ENCODE results near the gene SPACA7.

Gene SPACA7

GRCh38 chr13:112335135-112335534, 41.0 kb upstream of the SPACA7 start:
- peaks cover 7 to 22% (median 14%) of the 10 kb centered on the region in 5 donors for H3K27me3 ChIP-seq (ENCODE audit: control insufficient read depth in 5 of 5, insufficient read depth in 4 of 5, low read length in 5 of 5)
- peaks cover 2 to 38% (median 12%) of the 10 kb centered on the region in 5 donors for H3K4me1 ChIP-seq (ENCODE audit: control insufficient read depth in 5 of 5, insufficient read depth in 5 of 5, low read length in 5 of 5)

GRCh38 chr13:112341446-112341845, 34.7 kb upstream of the SPACA7 start:
- no peaks in the 10 kb centered on the region for H3K36me3 ChIP-seq (ENCODE audit: control insufficient read depth in 5 of 5, insufficient read depth in 5 of 5, low read length in 5 of 5)
- no peak overlapping the region for H3K4me3 ChIP-seq (ENCODE audit: low read depth in 1 of 5, low read length in 5 of 5)
- peaks cover 0 to 27% (median 7%) of the 10 kb centered on the region in 5 donors for H3K27me3 ChIP-seq (ENCODE audit: control insufficient read depth in 5 of 5, insufficient read depth in 4 of 5, low read length in 5 of 5)
- H3K9me3 ChIP-seq (ENCODE audit: control insufficient read depth in 5 of 5, low read length in 5 of 5): peaks cover 4 to 15% (median 12%) of the 10 kb centered on the region in 5 donors
- H3K4me1 ChIP-seq (ENCODE audit: control insufficient read depth in 5 of 5, insufficient read depth in 5 of 5, low read length in 5 of 5): peaks cover 1 to 6% (median 6%) of the 10 kb centered on the region in 5 donors
- H3K27ac ChIP-seq (ENCODE audit: low read depth, low read length): no peak overlapping the region
- no peak overlapping the region for H3K9ac ChIP-seq (ENCODE audit: low read length in 5 of 5)

More at GRCh38 chr13:112335135-112335534, 41.0 kb upstream of the SPACA7 start:
- Histone ChIP-seq H3K9me3 (ENCODE audit: control insufficient read depth in 5 of 5, low read length in 5 of 5) (peaks cover 6 to 18% (median 15%) of the 10 kb centered on the region in 5 donors), H3K9ac (ENCODE audit: low read length in 5 of 5) (no peak overlapping the region), H3K4me3 (ENCODE audit: low read depth in 1 of 5, low read length in 5 of 5) (no peak overlapping the region), H3K36me3 (ENCODE audit: control insufficient read depth in 5 of 5, insufficient read depth in 5 of 5, low read length in 5 of 5) (no peaks in the 10 kb centered on the region), H3K27ac (ENCODE audit: low read depth, low read length) (no peak overlapping the region)

GRCh38 chr13:112341976-112342735, 34.0 kb upstream of the SPACA7 start:
- H3K4me3 ChIP-seq (ENCODE audit: low read depth in 1 of 5, low read length in 5 of 5): no peak overlapping the region
- no peak overlapping the region for H3K9ac ChIP-seq (ENCODE audit: low read length in 5 of 5)
- H3K36me3 ChIP-seq (ENCODE audit: control insufficient read depth in 5 of 5, insufficient read depth in 5 of 5, low read length in 5 of 5): no peaks in the 10 kb centered on the region
- H3K27me3 ChIP-seq (ENCODE audit: control insufficient read depth in 5 of 5, insufficient read depth in 4 of 5, low read length in 5 of 5): peaks cover 0 to 28% (median 7%) of the 10 kb centered on the region in 5 donors
- H3K9me3 ChIP-seq (ENCODE audit: control insufficient read depth in 5 of 5, low read length in 5 of 5): peaks cover 3 to 9% (median 6%) of the 10 kb centered on the region in 5 donors
- H3K4me1 ChIP-seq (ENCODE audit: control insufficient read depth in 5 of 5, insufficient read depth in 5 of 5, low read length in 5 of 5): peaks cover 1 to 13% (median 10%) of the 10 kb centered on the region in 5 donors
- H3K27ac ChIP-seq (ENCODE audit: low read depth, low read length): no peak overlapping the region

- no peak overlapping the region for H3K9ac ChIP-seq (ENCODE audit: low read length in 5 of 5)
- H3K27ac ChIP-seq (ENCODE audit: low read depth, low read length): no peak overlapping the region
- H3K4me1 ChIP-seq (ENCODE audit: control insufficient read depth in 5 of 5, insufficient read depth in 5 of 5, low read length in 5 of 5): peaks cover 1 to 13% (median 10%) of the 10 kb centered on the region in 5 donors
- no peak overlapping the region for H3K4me3 ChIP-seq (ENCODE audit: low read depth in 1 of 5, low read length in 5 of 5)
- no peaks in the 10 kb centered on the region for H3K36me3 ChIP-seq (ENCODE audit: control insufficient read depth in 5 of 5, insufficient read depth in 5 of 5, low read length in 5 of 5)
- H3K27me3 ChIP-seq (ENCODE audit: control insufficient read depth in 5 of 5, insufficient read depth in 4 of 5, low read length in 5 of 5): peaks cover 0 to 28% (median 7%) of the 10 kb centered on the region in 5 donors
- H3K9me3 ChIP-seq (ENCODE audit: control insufficient read depth in 5 of 5, low read length in 5 of 5): peaks cover 0 to 2% (median 0%) of the 10 kb centered on the region in 5 donors
These were observed 33.3 kb upstream of the SPACA7 start for GRCh38 chr13:112342841-112343361.

GRCh38 chr13:112343591-112343990, 32.6 kb upstream of the SPACA7 start:
- Histone ChIP-seq H3K4me3 (ENCODE audit: low read depth in 1 of 5, low read length in 5 of 5) (no peak overlapping the region), H3K27ac (ENCODE audit: low read depth, low read length) (no peak overlapping the region), H3K9me3 (ENCODE audit: control insufficient read depth in 5 of 5, low read length in 5 of 5) (no peaks in the 10 kb centered on the region), H3K9ac (ENCODE audit: low read length in 5 of 5) (no peak overlapping the region), H3K4me1 (ENCODE audit: control insufficient read depth in 5 of 5, insufficient read depth in 5 of 5, low read length in 5 of 5) (peaks cover 1 to 13% (median 10%) of the 10 kb centered on the region in 5 donors), H3K36me3 (ENCODE audit: control insufficient read depth in 5 of 5, insufficient read depth in 5 of 5, low read length in 5 of 5) (no peaks in the 10 kb centered on the region), H3K27me3 (ENCODE audit: control insufficient read depth in 5 of 5, insufficient read depth in 4 of 5, low read length in 5 of 5) (peaks cover 2 to 34% (median 7%) of the 10 kb centered on the region in 5 donors)

DNA sequence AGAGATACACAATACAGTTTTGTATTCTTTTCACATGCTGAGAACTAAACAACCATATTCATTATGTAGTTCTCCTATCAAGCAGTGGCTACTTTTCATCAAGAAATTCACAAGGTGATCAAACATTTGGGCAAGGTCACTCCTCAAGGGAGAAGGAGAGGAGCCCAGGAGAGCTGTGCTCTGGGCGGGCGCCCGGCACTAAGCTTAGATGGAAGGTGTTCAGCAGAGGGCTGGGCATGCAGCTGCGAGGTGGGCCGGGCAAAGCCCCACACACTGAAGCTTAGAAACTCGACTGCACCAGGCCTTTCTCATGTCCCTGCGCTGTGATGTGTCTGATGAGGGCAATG, 30.4 kb upstream of the SPACA7 start:
- peaks cover 2 to 44% (median 7%) of the 10 kb centered on the region in 5 donors for H3K27me3 ChIP-seq (ENCODE audit: control insufficient read depth in 5 of 5, insufficient read depth in 4 of 5, low read length in 5 of 5)
- H3K36me3 ChIP-seq (ENCODE audit: control insufficient read depth in 5 of 5, insufficient read depth in 5 of 5, low read length in 5 of 5): no peaks in the 10 kb centered on the region
- H3K4me3 ChIP-seq (ENCODE audit: low read depth in 1 of 5, low read length in 5 of 5): no peak overlapping the region

GRCh38 chr13:112346173-112346898, 29.8 kb upstream of the SPACA7 start:
- H3K9ac ChIP-seq (ENCODE audit: low read length in 5 of 5): peak overlapping the region in 1 of 5 donors; percentile 17
- no peaks in the 10 kb centered on the region for H3K36me3 ChIP-seq (ENCODE audit: control insufficient read depth in 5 of 5, insufficient read depth in 5 of 5, low read length in 5 of 5)
- peaks cover 11 to 29% (median 24%) of the 10 kb centered on the region in 5 donors for H3K4me1 ChIP-seq (ENCODE audit: control insufficient read depth in 5 of 5, insufficient read depth in 5 of 5, low read length in 5 of 5)
- H3K9me3 ChIP-seq (ENCODE audit: control insufficient read depth in 5 of 5, low read length in 5 of 5): no peaks in the 10 kb centered on the region
- no peak overlapping the region for H3K27ac ChIP-seq (ENCODE audit: low read depth, low read length)
- H3K4me3 ChIP-seq (ENCODE audit: low read depth in 1 of 5, low read length in 5 of 5): no peak overlapping the region
- H3K27me3 ChIP-seq (ENCODE audit: control insufficient read depth in 5 of 5, insufficient read depth in 4 of 5, low read length in 5 of 5): peaks cover 2 to 44% (median 7%) of the 10 kb centered on the region in 5 donors

More for the DNA sequence above, 30.4 kb upstream of the SPACA7 start:
- H3K9ac ChIP-seq (ENCODE audit: low read length in 5 of 5): no peak overlapping the region
- H3K4me1 ChIP-seq (ENCODE audit: control insufficient read depth in 5 of 5, insufficient read depth in 5 of 5, low read length in 5 of 5): peaks cover 6 to 24% (median 19%) of the 10 kb centered on the region in 5 donors
- no peaks in the 10 kb centered on the region for H3K9me3 ChIP-seq (ENCODE audit: control insufficient read depth in 5 of 5, low read length in 5 of 5)
- H3K27ac ChIP-seq (ENCODE audit: low read depth, low read length): no peak overlapping the region

DNA sequence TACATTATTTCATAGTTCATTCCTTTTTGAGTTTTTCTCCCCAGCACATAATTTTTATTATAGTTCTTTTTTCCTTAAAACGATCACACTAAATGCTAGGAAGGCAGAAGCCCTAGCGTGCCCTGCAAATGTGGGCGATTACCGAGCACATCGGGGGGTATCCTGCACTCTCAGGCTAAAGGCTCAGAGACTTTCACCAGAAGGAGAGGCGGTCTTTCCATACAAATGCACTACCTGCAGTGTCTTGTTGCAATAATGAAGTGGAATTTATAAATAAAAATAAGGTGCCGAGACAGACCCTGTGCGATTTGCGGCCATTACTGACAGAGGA, 29.3 kb upstream of the SPACA7 start:
- Histone ChIP-seq H3K9me3 (ENCODE audit: control insufficient read depth in 5 of 5, low read length in 5 of 5) (no peaks in the 10 kb centered on the region), H3K36me3 (ENCODE audit: control insufficient read depth in 5 of 5, insufficient read depth in 5 of 5, low read length in 5 of 5) (no peaks in the 10 kb centered on the region), H3K4me3 (ENCODE audit: low read depth in 1 of 5, low read length in 5 of 5) (no peak overlapping the region), H3K9ac (ENCODE audit: low read length in 5 of 5) (no peak overlapping the region), H3K27ac (ENCODE audit: low read depth, low read length) (no peak overlapping the region), H3K27me3 (ENCODE audit: control insufficient read depth in 5 of 5, insufficient read depth in 4 of 5, low read length in 5 of 5) (peaks cover 2 to 44% (median 7%) of the 10 kb centered on the region in 5 donors), H3K4me1 (ENCODE audit: control insufficient read depth in 5 of 5, insufficient read depth in 5 of 5, low read length in 5 of 5) (peaks cover 16 to 34% (median 29%) of the 10 kb centered on the region in 5 donors)

- Histone ChIP-seq H3K4me3 (ENCODE audit: low read depth in 1 of 5, low read length in 5 of 5) (no peak overlapping the region), H3K36me3 (ENCODE audit: control insufficient read depth in 5 of 5, insufficient read depth in 5 of 5, low read length in 5 of 5) (no peaks in the 10 kb centered on the region), H3K4me1 (ENCODE audit: control insufficient read depth in 5 of 5, insufficient read depth in 5 of 5, low read length in 5 of 5) (peaks cover 16 to 46% (median 40%) of the 10 kb centered on the region in 5 donors), H3K27me3 (ENCODE audit: control insufficient read depth in 5 of 5, insufficient read depth in 4 of 5, low read length in 5 of 5) (peaks cover 2 to 35% (median 6%) of the 10 kb centered on the region in 5 donors), H3K9ac (ENCODE audit: low read length in 5 of 5) (no peak overlapping the region), H3K27ac (ENCODE audit: low read depth, low read length) (no peak overlapping the region), H3K9me3 (ENCODE audit: control insufficient read depth in 5 of 5, low read length in 5 of 5) (no peaks in the 10 kb centered on the region)
These were observed 28.2 kb upstream of the SPACA7 start for GRCh38 chr13:112347986-112348385.

Data from subcutaneous abdominal adipose tissue (tissue), 5 donors.